ENCODE measurements around the gene MAPK8.
"Not testable (repeated sequence)": the region's sequence is repeated elsewhere in the genome, so short reads cannot be mapped to it uniquely, and the experiment has no call there.

Gene MAPK8

GRCh38 chr10:48336978-48337599, 30.6 kb downstream of the MAPK8 start:
- no peak for DNase-seq

DNA sequence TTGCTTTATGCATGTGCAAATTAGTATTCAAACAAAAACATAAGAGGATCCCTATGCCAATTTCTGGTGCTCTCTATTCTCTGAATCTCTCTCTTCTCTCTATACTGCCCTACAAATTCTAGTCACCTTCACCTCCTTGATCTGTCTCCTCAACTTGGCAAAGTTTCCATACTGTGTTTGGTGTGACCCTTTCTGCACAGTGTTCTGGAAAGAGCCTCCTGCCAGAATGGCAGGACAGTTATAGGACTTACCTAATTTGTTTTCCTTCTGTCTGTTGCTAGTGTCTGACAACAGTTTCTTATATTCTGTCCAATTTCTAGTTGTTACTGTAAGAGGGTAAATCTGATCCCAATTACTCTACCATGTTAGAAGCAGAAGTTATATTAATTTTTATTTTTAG, 34.3 kb downstream of the MAPK8 start:
- DNase-seq: no peak

GRCh38 chr10:48343106-48343505, 36.6 kb downstream of the MAPK8 start:
- no peak for DNase-seq

- no peak for DNase-seq
Measured at GRCh38 chr10:48343921-48344598, 37.6 kb downstream of the MAPK8 start.

DNA sequence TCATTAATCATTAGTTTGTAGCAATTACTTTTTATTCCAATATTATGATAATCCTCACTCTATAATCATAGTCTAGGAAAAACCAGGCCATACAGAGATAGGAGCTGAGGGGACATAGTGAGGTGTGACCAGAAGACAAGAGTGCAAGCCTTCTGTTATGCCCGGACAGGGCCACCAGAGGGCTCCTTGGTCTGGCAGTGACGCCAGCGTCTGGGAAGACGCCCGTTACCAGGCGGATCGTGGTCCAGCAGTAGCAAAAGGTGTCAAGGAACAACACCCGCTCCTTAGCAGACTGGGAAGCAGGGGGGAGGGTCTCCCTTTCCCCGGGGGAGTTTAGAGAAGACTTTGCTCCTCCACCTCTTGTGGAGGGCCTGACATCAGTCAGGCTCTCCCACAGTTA, 39.8 kb downstream of the MAPK8 start:
- not testable (repeated sequence) for DNase-seq

DNA sequence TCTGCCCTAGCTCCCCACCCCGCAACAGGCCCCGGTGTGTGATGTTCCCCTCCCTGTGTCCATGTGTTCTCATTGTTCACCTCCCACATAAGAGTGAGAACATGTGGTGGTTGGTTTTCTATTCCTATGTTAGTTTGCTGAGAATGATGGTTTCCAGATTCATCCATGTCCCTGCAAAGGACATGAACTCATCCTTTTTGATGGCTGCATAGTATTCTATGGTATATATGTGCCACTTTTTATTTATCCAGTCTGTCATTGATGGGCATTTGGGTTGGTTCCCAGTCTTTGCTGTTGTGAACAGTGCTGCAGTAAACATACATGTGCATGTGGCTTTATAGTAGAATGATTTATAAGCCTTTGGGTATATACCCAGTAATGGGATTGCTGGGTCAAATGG, 41.1 kb downstream of the MAPK8 start:
- not testable (repeated sequence) for DNase-seq

DNA sequence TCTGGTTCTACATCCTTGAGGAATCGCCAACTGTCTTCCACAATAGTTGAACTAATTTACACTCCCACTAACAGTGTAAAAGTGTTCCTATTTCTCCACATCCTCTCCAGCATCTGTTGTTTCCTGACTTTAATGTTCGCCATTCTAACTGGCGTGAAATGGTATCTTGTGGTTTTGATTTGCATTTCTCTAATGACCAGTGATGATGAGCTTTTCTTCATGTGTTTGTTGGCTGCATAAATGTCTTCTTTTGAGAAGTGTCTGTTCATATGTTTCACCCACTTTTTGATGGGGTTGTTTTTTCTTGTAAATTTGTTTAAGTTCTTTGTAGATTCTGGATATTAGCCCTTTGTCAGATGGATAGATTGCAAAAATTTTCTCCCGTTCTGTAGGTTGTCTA, 41.5 kb downstream of the MAPK8 start:
- DNase-seq: not testable (repeated sequence)

DNA sequence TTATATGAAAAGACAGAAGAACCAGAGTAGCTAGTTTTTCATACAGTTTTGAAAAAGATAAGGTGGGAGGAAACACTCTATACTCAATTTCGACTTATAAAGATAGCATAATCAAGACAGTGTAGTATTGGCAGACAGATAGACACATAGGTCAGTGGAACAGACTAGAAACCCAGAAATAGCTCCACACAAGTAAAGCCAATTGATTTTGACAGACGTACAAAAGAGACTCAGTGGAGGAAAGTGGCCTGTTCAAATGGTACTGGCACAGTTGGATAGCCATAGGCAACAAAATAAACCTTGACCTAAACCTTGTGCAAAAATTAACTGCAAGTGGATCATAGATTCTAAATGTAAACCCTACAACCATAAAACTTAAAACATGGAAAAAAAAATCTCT, 46.8 kb downstream of the MAPK8 start:
- no peak for DNase-seq

- no peak for DNase-seq
Measured at GRCh38 chr10:48357631-48358030, 51.2 kb downstream of the MAPK8 start.

DNA sequence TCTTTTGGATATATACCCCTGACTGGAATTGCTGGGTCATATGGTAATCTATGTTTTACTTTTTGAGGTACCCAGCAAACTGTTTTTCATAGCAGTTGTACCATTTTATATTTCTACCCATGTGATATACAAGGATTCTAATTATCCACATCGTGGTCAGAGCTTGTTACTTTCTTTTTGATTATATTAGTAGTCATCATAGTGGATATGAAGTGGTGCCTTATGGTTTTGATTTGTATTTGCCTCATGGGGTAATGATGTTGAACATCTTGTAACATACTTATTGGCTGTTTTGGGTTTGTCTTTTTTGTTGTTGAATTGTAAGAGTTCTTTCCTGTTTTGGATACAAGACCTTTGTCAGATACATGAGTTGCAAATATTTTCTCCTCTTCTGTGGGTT, 51.7 kb downstream of the MAPK8 start:
- DNase-seq: no peak

GRCh38 chr10:48358838-48359237, 52.4 kb downstream of the MAPK8 start:
- no peak for DNase-seq

GRCh38 chr10:48361176-48361575, 54.7 kb downstream of the MAPK8 start:
- no peak for DNase-seq

GRCh38 chr10:48363617-48364355, 57.3 kb downstream of the MAPK8 start:
- peak in 1 of 2 experiments; percentile 60 for DNase-seq

- no peak for DNase-seq
Measured at GRCh38 chr10:48364659-48365405, 58.4 kb downstream of the MAPK8 start.

DNA sequence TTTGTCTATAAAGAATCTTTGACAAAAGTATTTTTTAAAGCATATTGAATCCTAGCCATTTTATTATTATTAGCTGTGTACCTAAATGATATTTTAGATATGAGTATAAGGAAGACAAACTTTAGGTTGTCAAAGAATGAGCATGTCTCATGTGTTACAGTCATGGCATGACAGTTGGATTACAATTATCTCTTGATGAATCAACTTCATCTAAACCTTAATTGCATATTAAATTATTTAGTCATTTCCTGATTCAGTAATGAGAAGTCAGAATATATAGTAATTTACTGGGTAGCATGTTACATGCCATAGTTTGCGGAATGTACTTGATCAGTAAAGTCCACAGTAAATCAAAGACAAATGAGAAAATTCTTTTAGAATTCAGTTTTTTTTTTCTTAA, 59.2 kb downstream of the MAPK8 start:
- DNase-seq: no peak

- DNase-seq: no peak
Measured at GRCh38 chr10:48366261-48366660, 59.8 kb downstream of the MAPK8 start.

- no peak for DNase-seq
Measured at GRCh38 chr10:48369501-48369900, 63.0 kb downstream of the MAPK8 start.

DNA sequence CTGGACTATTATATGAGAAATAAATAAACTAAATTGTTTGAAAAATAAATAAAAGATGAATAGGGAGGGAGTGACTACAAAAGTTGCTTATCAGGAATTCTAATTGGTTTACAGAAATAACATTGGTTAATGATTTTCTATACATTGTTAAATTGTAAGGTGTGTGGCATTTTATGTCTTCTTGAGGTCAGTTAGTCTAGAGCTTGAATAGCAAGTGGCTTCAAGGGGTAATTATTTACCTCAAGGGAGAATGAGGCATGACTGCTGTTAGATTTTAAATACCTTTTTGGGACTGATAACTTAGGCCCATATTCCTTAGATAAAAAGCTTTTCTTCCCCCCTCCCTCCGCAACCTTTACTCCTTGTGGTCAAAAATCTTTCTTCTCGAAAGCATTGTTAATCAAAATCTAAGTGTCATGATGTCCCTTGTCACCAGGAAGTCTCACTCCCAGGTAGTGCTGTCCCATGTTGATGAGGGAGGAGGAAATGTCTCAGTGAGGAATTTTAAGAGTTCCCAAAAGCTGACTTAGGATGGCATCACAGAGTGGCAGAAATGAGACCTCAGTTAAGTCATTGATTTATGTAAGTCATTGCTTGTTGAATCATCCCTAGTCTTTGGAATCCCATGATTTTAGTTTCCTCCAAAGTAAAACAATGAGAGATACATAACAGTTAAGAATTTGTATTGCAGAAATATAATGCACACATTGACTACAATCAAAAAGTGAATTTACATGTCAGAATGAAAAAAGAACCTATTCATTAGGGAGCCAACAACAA, 71.5 kb downstream of the MAPK8 start:
- DNase-seq: no peak

GRCh38 chr10:48378675-48379074, 72.2 kb downstream of the MAPK8 start:
- no peak for DNase-seq

GRCh38 chr10:48381971-48382370, 75.5 kb downstream of the MAPK8 start:
- DNase-seq: no peak

- DNase-seq: no peak
Measured at GRCh38 chr10:48382982-48383381, 76.5 kb downstream of the MAPK8 start.

- no peak for DNase-seq
Measured at GRCh38 chr10:48383393-48383792, 76.9 kb downstream of the MAPK8 start.

GRCh38 chr10:48384699-48384982, 78.2 kb downstream of the MAPK8 start:
- no peak for DNase-seq

Data from SW 1271 (cell line).